Measurements from ENCODE around the gene RNF180.

GRCh38 chr5:64163746-64164145 lies 1.9 kb upstream of the RNF180 start:
- TF ChIP-seq TAF1 (IDR thresholded peaks at IDR 0.05; ENCODE audit: borderline replicate concordance, insufficient read depth, low read length) (no peak), REST (IDR thresholded peaks at IDR 0.05; ENCODE audit: insufficient read depth in 1 of 2, low read depth in 2 of 2, low read length in 2 of 2) (no peak), POLR2AphosphoS5 (IDR thresholded peaks at IDR 0.05; ENCODE audit: low read depth, low read length) (no peak), SIN3A (IDR thresholded peaks at IDR 0.05; ENCODE audit: borderline replicate concordance, insufficient read depth, low read length) (no peak), FOXP2 (optimal IDR thresholded peaks at IDR 0.05; ENCODE audit: borderline replicate concordance, extremely low read depth, extremely low read length, insufficient read depth) (no peak)
